KMS-11 (cell line): ENCODE results near the gene FBRS.

ENCODE experiments used
- H2AFZ ChIP-seq: fragments of 200-600 bp; sonication (generic); 2 replicates; pipeline ENCODE4 v1.6.1; 2016; ENCODE audit warnings: antibody characterized with exemption, mixed run types, low read depth
- H3K27ac ChIP-seq: fragments of 200-600 bp; sonication (generic); 2 replicates; pipeline ENCODE4 v1.6.1; 2016; ENCODE audit warnings: mild to moderate bottlenecking, mixed run types
- H3K27me3 ChIP-seq: fragments of 200-600 bp; sonication (generic); 2 replicates; pipeline ENCODE4 v1.6.1; 2017; ENCODE audit warnings: mild to moderate bottlenecking, low read depth, mixed run types, moderate library complexity; ENCODE audit not compliant: insufficient read depth
- H3K36me3 ChIP-seq: fragments of 200-600 bp; sonication (generic); 2 replicates; pipeline ENCODE4 v1.6.1; 2017; ENCODE audit warnings: mild to moderate bottlenecking, mixed run types; ENCODE audit not compliant: insufficient read depth
- H3K4me1 ChIP-seq: fragments of 200-600 bp; sonication (generic); 2 replicates; pipeline ENCODE4 v1.6.1; 2016; ENCODE audit warnings: mild to moderate bottlenecking, low read depth, mixed run types; ENCODE audit not compliant: poor library complexity, severe bottlenecking
- H3K4me2 ChIP-seq: fragments of 200-600 bp; sonication (generic); 2 replicates; pipeline ENCODE4 v1.7.0; 2016; ENCODE audit warnings: mild to moderate bottlenecking, mixed run types
- H3K4me3 ChIP-seq: fragments of 200-600 bp; sonication (generic); IDR thresholded peaks from 2 replicates; pipeline ENCODE4 v1.6.1; 2017; ENCODE audit warnings: low read depth, low read length, mixed read lengths; ENCODE audit not compliant: insufficient read depth
- H3K79me2 ChIP-seq: fragments of 200-600 bp; sonication (generic); 2 replicates; pipeline ENCODE4 v1.6.1; 2016; ENCODE audit warnings: low read depth, mixed run types; ENCODE audit not compliant: insufficient read depth
- H3K9ac ChIP-seq: fragments of 200-600 bp; sonication (generic); 2 replicates; pipeline ENCODE4 v1.6.1; 2016; ENCODE audit warnings: mild to moderate bottlenecking, mixed run types
- H4K20me1 ChIP-seq: fragments of 200-600 bp; sonication (generic); 2 replicates; pipeline ENCODE4 v1.6.1; 2016; ENCODE audit warnings: mild to moderate bottlenecking, mixed run types; ENCODE audit not compliant: insufficient read depth
- CTCF ChIP-seq: fragments of 200-600 bp; sonication (generic); conservative IDR thresholded peaks from 2 replicates; pipeline ENCODE4 v1.6.1; 2017; ENCODE audit warnings: low read depth, mild to moderate bottlenecking, antibody characterized with exemption, low read length, moderate library complexity, mixed read lengths

The FBRS gene

DNA sequence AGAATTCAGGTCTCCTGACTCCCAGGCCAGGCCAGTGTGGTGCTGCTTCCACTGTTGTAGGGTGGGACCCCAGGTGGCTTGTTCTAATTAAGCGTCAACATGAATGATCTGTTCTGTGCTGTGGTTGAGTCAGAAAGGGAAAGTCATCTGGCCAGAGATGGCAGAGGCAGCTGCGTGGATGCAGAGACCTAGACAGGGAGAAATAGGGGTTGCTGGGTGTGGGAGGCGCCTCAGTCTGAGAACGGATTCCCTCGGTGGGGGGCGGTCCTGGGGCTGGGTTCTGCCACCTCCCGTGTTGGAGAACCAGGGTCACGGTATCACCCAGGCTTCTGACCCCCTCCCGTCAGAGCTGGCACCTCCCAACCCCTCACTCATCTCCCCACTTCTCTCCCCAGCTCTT is 5.6 kb downstream of the FBRS start:
- Histone ChIP-seq H3K4me1 (peaks cover 28% of the 10 kb centered on the region), H3K9ac (no peak overlapping the region), H3K4me2 (no peak overlapping the region), H3K27ac (no peak overlapping the region), H3K36me3 (peaks cover 5% of the 10 kb centered on the region; the same call in 1 of the 2 replicates), H3K4me3 (no peak overlapping the region), H2AFZ (no peak overlapping the region), H3K27me3 (no peaks in the 10 kb centered on the region), H3K79me2 (peaks cover 43% of the 10 kb centered on the region), H4K20me1 (no peaks in the 10 kb centered on the region; the same call in 1 of the 2 replicates)
- TF ChIP-seq CTCF, result no peak

- Histone ChIP-seq H3K27me3 (no peaks in the 10 kb centered on the region), H3K4me1 (peaks cover 28% of the 10 kb centered on the region), H3K4me2 (no peak overlapping the region), H3K4me3 (no peak overlapping the region), H3K36me3 (peaks cover 5% of the 10 kb centered on the region; the same call in 1 of the 2 replicates), H3K27ac (no peak overlapping the region), H3K79me2 (peaks cover 42% of the 10 kb centered on the region), H4K20me1 (no peaks in the 10 kb centered on the region; the same call in 1 of the 2 replicates), H2AFZ (no peak overlapping the region), H3K9ac (no peak overlapping the region)
- TF ChIP-seq CTCF, result no peak
Measured at GRCh38 chr16:30664616-30665109, 6.4 kb downstream of the FBRS start.

DNA sequence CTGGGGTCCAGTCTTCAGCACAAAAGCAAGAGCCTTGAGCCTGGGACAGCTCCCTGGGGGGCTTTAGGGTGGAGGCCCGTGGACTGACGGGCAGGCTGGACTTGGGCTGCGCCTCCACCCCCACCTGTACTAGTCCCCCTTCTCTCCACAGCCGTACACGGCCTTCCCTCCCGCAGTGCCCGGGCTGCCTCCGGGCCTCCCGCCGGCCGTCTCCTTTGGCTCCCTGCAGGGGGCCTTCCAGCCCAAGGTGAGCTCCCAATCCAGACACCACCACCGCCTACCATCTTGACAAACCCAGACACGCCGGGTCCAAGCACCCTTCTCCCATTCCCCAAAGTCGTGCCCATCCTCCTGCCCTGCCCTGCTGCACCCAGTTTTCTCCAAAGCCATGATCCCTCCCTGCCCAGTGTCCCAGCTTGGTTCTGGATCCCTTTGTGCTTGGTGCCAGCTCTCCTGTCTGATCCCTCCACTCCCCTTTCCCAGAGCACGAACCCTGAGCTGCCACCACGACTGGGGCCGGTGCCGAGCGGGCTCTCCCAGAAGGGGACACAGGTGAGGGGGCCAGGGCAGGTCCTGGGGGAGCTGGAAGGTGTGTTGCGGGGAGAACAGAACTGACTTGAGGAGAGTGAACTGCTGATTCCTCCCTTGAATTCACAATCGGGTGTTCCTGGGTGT is 7.1 kb downstream of the FBRS start:
- Histone ChIP-seq H3K4me3 (no peak overlapping the region), H3K79me2 (peaks cover 36% of the 10 kb centered on the region), H3K4me1 (peaks cover 28% of the 10 kb centered on the region), H3K27me3 (no peaks in the 10 kb centered on the region), H3K4me2 (no peak overlapping the region), H2AFZ (no peak overlapping the region), H3K36me3 (peaks cover 5% of the 10 kb centered on the region; the same call in 1 of the 2 replicates), H3K9ac (no peak overlapping the region), H3K27ac (no peak overlapping the region), H4K20me1 (no peaks in the 10 kb centered on the region; the same call in 1 of the 2 replicates)
- no peak for TF ChIP-seq CTCF

GRCh38 chr16:30665830-30666190 is 7.6 kb downstream of the FBRS start:
- Histone ChIP-seq H3K79me2 (peaks cover 30% of the 10 kb centered on the region), H3K27me3 (no peaks in the 10 kb centered on the region), H3K4me3 (no peak overlapping the region), H3K36me3 (peaks cover 5% of the 10 kb centered on the region; the same call in 1 of the 2 replicates), H3K4me1 (peaks cover 28% of the 10 kb centered on the region), H2AFZ (no peak overlapping the region), H4K20me1 (no peaks in the 10 kb centered on the region; the same call in 1 of the 2 replicates), H3K9ac (no peak overlapping the region), H3K4me2 (no peak overlapping the region), H3K27ac (no peak overlapping the region)
- TF ChIP-seq CTCF, result no peak
